ENCODE measurements around the gene PLN. TPM values are rescaled to one million over a fixed set of nuclear protein-coding genes. Genes with fewer than 3 reads are reported as not detected.

Gene PLN
- total RNA-seq, 1 donor from 2014 or later: not detected

DNA sequence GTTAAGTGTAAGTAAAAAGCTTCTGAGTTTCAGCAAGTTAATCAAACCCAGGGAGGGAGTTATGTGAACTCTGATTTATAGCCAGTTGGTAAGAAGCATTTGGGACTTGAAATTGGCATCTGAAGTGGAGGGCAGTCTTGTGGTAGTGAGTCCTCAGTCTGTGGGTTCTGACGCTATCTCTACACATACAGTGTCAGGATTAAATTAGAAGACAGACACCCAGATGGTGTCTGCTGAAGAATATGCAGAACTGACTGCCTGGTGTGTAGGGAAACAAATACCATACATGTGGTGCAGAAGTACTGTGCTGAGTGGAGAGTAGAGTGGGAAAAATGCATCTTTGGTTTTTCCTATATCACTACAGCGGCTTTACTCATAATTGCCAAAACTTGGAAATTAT, 43.5 kb upstream of the PLN start:
- TF ChIP-seq CTCF (IDR thresholded peaks at IDR 0.05; ENCODE audit: insufficient read depth, low read length, severe bottlenecking): no peak
- Histone ChIP-seq H3K36me3 (ENCODE audit: control insufficient read depth, insufficient read depth, low read length) (no peaks in the 10 kb centered on the region), H3K27me3 (ENCODE audit: control insufficient read depth, insufficient read depth, low read length) (no peaks in the 10 kb centered on the region), H3K4me3 (ENCODE audit: low read depth, low read length) (no peak overlapping the region)
- DNase-seq (ENCODE audit: low read depth) (no peak), FAIRE-seq (no peak)

- DNase-seq (ENCODE audit: low read depth) (no peak), FAIRE-seq (no peak)
- no peak for TF ChIP-seq CTCF (IDR thresholded peaks at IDR 0.05; ENCODE audit: insufficient read depth, low read length, severe bottlenecking)
- H3K4me3 ChIP-seq (ENCODE audit: low read depth, low read length): no peak overlapping the region
- no peaks in the 10 kb centered on the region for H3K36me3 ChIP-seq (ENCODE audit: control insufficient read depth, insufficient read depth, low read length)
- H3K27me3 ChIP-seq (ENCODE audit: control insufficient read depth, insufficient read depth, low read length): no peaks in the 10 kb centered on the region
These were observed 42.4 kb upstream of the PLN start for GRCh38 chr6:118505656-118506055.

- no peak overlapping the region for H3K4me3 ChIP-seq (ENCODE audit: low read depth, low read length)
- no peaks in the 10 kb centered on the region for H3K27me3 ChIP-seq (ENCODE audit: control insufficient read depth, insufficient read depth, low read length)
- FAIRE-seq (no peak), DNase-seq (ENCODE audit: low read depth) (no peak)
- H3K36me3 ChIP-seq (ENCODE audit: control insufficient read depth, insufficient read depth, low read length): no peaks in the 10 kb centered on the region
- no peak for TF ChIP-seq CTCF (IDR thresholded peaks at IDR 0.05; ENCODE audit: insufficient read depth, low read length, severe bottlenecking)
These were observed 41.9 kb upstream of the PLN start for GRCh38 chr6:118506071-118506638.

GRCh38 chr6:118507636-118508035, 40.5 kb upstream of the PLN start:
- Histone ChIP-seq H3K36me3 (ENCODE audit: control insufficient read depth, insufficient read depth, low read length) (no peaks in the 10 kb centered on the region), H3K4me3 (ENCODE audit: low read depth, low read length) (no peak overlapping the region), H3K27me3 (ENCODE audit: control insufficient read depth, insufficient read depth, low read length) (no peaks in the 10 kb centered on the region)
- DNase-seq (ENCODE audit: low read depth) (no peak), FAIRE-seq (no peak)
- TF ChIP-seq CTCF (IDR thresholded peaks at IDR 0.05; ENCODE audit: insufficient read depth, low read length, severe bottlenecking): no peak

- H3K27me3 ChIP-seq (ENCODE audit: control insufficient read depth, insufficient read depth, low read length): no peaks in the 10 kb centered on the region
- H3K4me3 ChIP-seq (ENCODE audit: low read depth, low read length): no peak overlapping the region
- peak; percentile 33 for TF ChIP-seq CTCF (IDR thresholded peaks at IDR 0.05; ENCODE audit: insufficient read depth, low read length, severe bottlenecking)
- no peak for FAIRE-seq
- H3K36me3 ChIP-seq (ENCODE audit: control insufficient read depth, insufficient read depth, low read length): no peaks in the 10 kb centered on the region
- peak; percentile 33 for DNase-seq (ENCODE audit: low read depth)
These were observed 39.0 kb upstream of the PLN start for GRCh38 chr6:118509009-118509617.

Data from bronchial epithelial cell (primary cell).